ENCODE results near the gene MCC. TPM values are rescaled to one million over a fixed set of nuclear protein-coding genes. Genes with fewer than 3 reads are reported as not detected.

The MCC gene
- total and polyA plus RNA-seq, 4 donors: 9.0 to 47.3 (median 14.7) TPM

GRCh38 chr5:113100981-113101380 lies 387.3 kb downstream of the MCC start:
- over 99% methylated on average over 2 of the region's 2 CpGs for WGBS
- Histone ChIP-seq H3K36me3 (ENCODE audit: control insufficient read depth in 4 of 4, insufficient read depth in 3 of 4, low read depth in 1 of 4, low read length in 3 of 4) (peaks cover 0 to 39% (median 30%) of the 10 kb centered on the region in 4 donors), H3K9ac (ENCODE audit: low read depth in 1 of 2, low read length in 2 of 2) (no peak overlapping the region), H3K4me3 (ENCODE audit: low read depth in 1 of 3, low read length in 3 of 3) (no peak overlapping the region), H3K27me3 (ENCODE audit: control insufficient read depth in 4 of 4, insufficient read depth in 4 of 4, low read length in 3 of 4) (no peaks in the 10 kb centered on the region), H3K27ac (ENCODE audit: low read depth in 1 of 2, low read length in 2 of 2) (no peak overlapping the region), H3K4me1 (ENCODE audit: control insufficient read depth in 4 of 4, insufficient read depth in 4 of 4, low read length in 3 of 4) (no peaks in the 10 kb centered on the region), H3K9me3 (ENCODE audit: control insufficient read depth in 4 of 4, low read length in 3 of 4) (no peaks in the 10 kb centered on the region)
- TF ChIP-seq REST (IDR thresholded peaks at IDR 0.05): no peak
- TF ChIP-seq ZBTB33 (IDR thresholded peaks at IDR 0.05): no peak
- no peak for TF ChIP-seq EGR1 (IDR thresholded peaks at IDR 0.05; ENCODE audit: low read depth in 2 of 2)
- TF ChIP-seq RXRA (IDR thresholded peaks at IDR 0.05): no peak
- TF ChIP-seq TAF1 (conservative IDR thresholded peaks at IDR 0.05): no peak
- TF ChIP-seq JUND (IDR thresholded peaks at IDR 0.05): no peak
- no peak for TF ChIP-seq SP1 (IDR thresholded peaks at IDR 0.05)
- no peak for TF ChIP-seq FOXA2 (IDR thresholded peaks at IDR 0.05)
- TF ChIP-seq HNF4A (conservative IDR thresholded peaks at IDR 0.05): no peak
- TF ChIP-seq RAD21 (IDR thresholded peaks at IDR 0.05): no peak
- no peak for TF ChIP-seq CTCF (IDR thresholded peaks at IDR 0.05; ENCODE audit: low read depth, low read length, missing input control)
- TF ChIP-seq GABPA (IDR thresholded peaks at IDR 0.05 in 1 of 2, conservative IDR thresholded peaks at IDR 0.05 in 1 of 2): no peak
- TF ChIP-seq FOXA1 (IDR thresholded peaks at IDR 0.05): no peak
- TF ChIP-seq ATF3 (IDR thresholded peaks at IDR 0.05): no peak
- TF ChIP-seq NR2F2 (IDR thresholded peaks at IDR 0.05): no peak
- TF ChIP-seq YY1 (IDR thresholded peaks at IDR 0.05): no peak
- no peak for TF ChIP-seq MAX (IDR thresholded peaks at IDR 0.05)
- no peak for DNase-seq (ENCODE audit: low spot score)

- H3K27me3 ChIP-seq (ENCODE audit: control insufficient read depth in 4 of 4, insufficient read depth in 4 of 4, low read length in 3 of 4): no peaks in the 10 kb centered on the region
- no peak for DNase-seq (ENCODE audit: low spot score)
- 94% methylated on average over 4 of the region's 4 CpGs for WGBS
- TF ChIP-seq RAD21 (IDR thresholded peaks at IDR 0.05) (no peak), HNF4G (IDR thresholded peaks at IDR 0.05) (no peak), YY1 (IDR thresholded peaks at IDR 0.05) (no peak), GABPA (IDR thresholded peaks at IDR 0.05 in 1 of 2, conservative IDR thresholded peaks at IDR 0.05 in 1 of 2) (no peak), ZBTB33 (IDR thresholded peaks at IDR 0.05) (no peak), NR2F2 (IDR thresholded peaks at IDR 0.05) (no peak), ATF3 (IDR thresholded peaks at IDR 0.05) (no peak), JUND (IDR thresholded peaks at IDR 0.05) (no peak), SP1 (IDR thresholded peaks at IDR 0.05) (no peak), REST (IDR thresholded peaks at IDR 0.05) (no peak), FOXA1 (IDR thresholded peaks at IDR 0.05) (no peak), RXRA (IDR thresholded peaks at IDR 0.05) (no peak), FOXA2 (IDR thresholded peaks at IDR 0.05) (no peak)
Measured at GRCh38 chr5:113099822-113100221, 388.4 kb downstream of the MCC start.

More at GRCh38 chr5:113099822-113100221, 388.4 kb downstream of the MCC start:
- H3K9me3 ChIP-seq (ENCODE audit: control insufficient read depth in 4 of 4, low read length in 3 of 4): no peaks in the 10 kb centered on the region
- H3K4me1 ChIP-seq (ENCODE audit: control insufficient read depth in 4 of 4, insufficient read depth in 4 of 4, low read length in 3 of 4): no peaks in the 10 kb centered on the region
- peaks cover 0 to 40% (median 31%) of the 10 kb centered on the region in 4 donors for H3K36me3 ChIP-seq (ENCODE audit: control insufficient read depth in 4 of 4, insufficient read depth in 3 of 4, low read depth in 1 of 4, low read length in 3 of 4)
- no peak overlapping the region for H3K9ac ChIP-seq (ENCODE audit: low read depth in 1 of 2, low read length in 2 of 2)
- H3K4me3 ChIP-seq (ENCODE audit: low read depth in 1 of 3, low read length in 3 of 3): no peak overlapping the region
- H3K27ac ChIP-seq (ENCODE audit: low read depth in 1 of 2, low read length in 2 of 2): no peak overlapping the region

Measured in liver (tissue), 9 donors.